GM23338 (cell line): ENCODE results near the gene TAF6L. TPM values are rescaled to one million over a fixed set of nuclear protein-coding genes. Genes with fewer than 3 reads are reported as not detected.

ENCODE experiments used
- ATAC-seq: fragments of 200-7000 bp; cut with Tn5 transposase; 3 replicates; pipeline ENCODE4 v1.9.1; 2020
- DNase-seq: peaks from one replicate; pipeline ENCODE4 v3.0.0-alpha.2; 2015; ENCODE audit warnings: low spot score
- H2AFZ ChIP-seq: fragments of 200-600 bp; sonication (generic); 2 replicates; pipeline ENCODE4 v1.8.0; 2016; ENCODE audit warnings: antibody characterized with exemption, mild to moderate bottlenecking, moderate library complexity
- H3F3A ChIP-seq: fragments of 200-600 bp; sonication (generic); replicated peaks from 2 replicates; pipeline ENCODE4 v1.8.0; 2017; ENCODE audit warnings: antibody characterized with exemption, mixed run types, low read depth
- H3K27ac ChIP-seq: fragments of 200-600 bp; sonication (generic); 2 replicates; pipeline ENCODE4 v1.6.1; 2016; ENCODE audit warnings: low read depth
- H3K27me3 ChIP-seq: fragments of 200-600 bp; sonication (generic); 2 replicates; pipeline ENCODE4 v1.8.0; 2016; ENCODE audit warnings: mild to moderate bottlenecking, mixed run types, moderate library complexity; ENCODE audit not compliant: insufficient read depth
- H3K36me3 ChIP-seq: fragments of 200-600 bp; sonication (generic); 2 replicates; pipeline ENCODE4 v1.8.0; 2016; ENCODE audit warnings: mild to moderate bottlenecking; ENCODE audit not compliant: insufficient read depth
- H3K4me1 ChIP-seq: fragments of 200-600 bp; sonication (generic); 2 replicates; pipeline ENCODE4 v1.8.0; 2016; ENCODE audit warnings: mild to moderate bottlenecking, moderate library complexity; ENCODE audit not compliant: insufficient read depth
- H3K4me2 ChIP-seq: fragments of 200-600 bp; sonication (generic); 2 replicates; pipeline ENCODE4 v1.7.1; 2017; ENCODE audit warnings: mixed run types
- H3K4me3 ChIP-seq: fragments of 200-600 bp; sonication (generic); 2 replicates; pipeline ENCODE4 v1.6.1; 2016; ENCODE audit warnings: mixed run types
- H3K79me2 ChIP-seq: fragments of 200-600 bp; sonication (generic); replicated peaks from 2 replicates; pipeline ENCODE4 v1.8.0; 2017; ENCODE audit warnings: mild to moderate bottlenecking; ENCODE audit not compliant: insufficient read depth
- H3K9me2 ChIP-seq: fragments of 200-600 bp; sonication (generic); 2 replicates; pipeline ENCODE4 v1.8.0; 2017; ENCODE audit not compliant: insufficient read depth
- H4K20me1 ChIP-seq: fragments of 200-600 bp; sonication (generic); replicated peaks from 2 replicates; pipeline ENCODE4 v1.8.0; 2017; ENCODE audit warnings: mild to moderate bottlenecking; ENCODE audit not compliant: insufficient read depth
- H3K27ac Mint-ChIP-seq: 2 replicates; pipeline ENCODE4 v1.8.0; 2020; ENCODE audit warnings: inconsistent platforms, mild to moderate bottlenecking, moderate library complexity, mixed read lengths
- H3K27me3 Mint-ChIP-seq: 3 replicates; pipeline ENCODE4 v1.8.0; 2022; ENCODE audit warnings: low read depth, mild to moderate bottlenecking, moderate library complexity, mixed read lengths, inconsistent platforms; ENCODE audit not compliant: insufficient read depth, poor library complexity
- H3K36me3 Mint-ChIP-seq: 3 replicates; pipeline ENCODE4 v1.8.0; 2021; ENCODE audit warnings: low read depth, mild to moderate bottlenecking, inconsistent platforms, moderate library complexity, mixed read lengths
- H3K4me1 Mint-ChIP-seq: 3 replicates; pipeline ENCODE4 v1.8.0; 2020; ENCODE audit warnings: mild to moderate bottlenecking, inconsistent platforms, mixed read lengths
- H3K4me3 Mint-ChIP-seq: 3 replicates; pipeline ENCODE4 v1.8.0; 2021; ENCODE audit warnings: moderate library complexity, mild to moderate bottlenecking, inconsistent platforms, mixed read lengths
- H3K9me3 Mint-ChIP-seq: 3 replicates; pipeline ENCODE4 v1.8.0; 2020; ENCODE audit warnings: moderate library complexity, mild to moderate bottlenecking, inconsistent platforms, mixed read lengths
- CREB1 ChIP-seq: fragments of 250-450 bp; sonication (Bioruptor Pico); IDR thresholded peaks from 2 replicates; pipeline ENCODE4 v1.5.0; 2020; ENCODE audit warnings: low read depth, mild to moderate bottlenecking, moderate library complexity
- EZH2phosphoT487 ChIP-seq: fragments of 200-600 bp; sonication (generic); IDR thresholded peaks from one replicate; pipeline ENCODE4 v1.8.1; 2018; ENCODE audit warnings: antibody characterized with exemption; ENCODE audit not compliant: unreplicated experiment
- JUNB ChIP-seq: IDR thresholded peaks from one replicate; pipeline ENCODE4 v1.6.1; 2016; ENCODE audit warnings: antibody characterized with exemption; ENCODE audit not compliant: unreplicated experiment
- POLR2AphosphoS5 ChIP-seq: IDR thresholded peaks from 2 replicates; pipeline ENCODE4 v1.6.1; 2016; ENCODE audit warnings: antibody characterized with exemption, low read depth
- STAT1 ChIP-seq: IDR thresholded peaks from one replicate; pipeline ENCODE4 v1.6.1; 2016; ENCODE audit warnings: antibody characterized with exemption; ENCODE audit not compliant: unreplicated experiment
- polyA plus RNA-seq: library from polyadenylated mRNA; unstranded; fragments of >200 nt; fragmentation: Nextera tagmentation; extraction: Ambion mirVana; gene quantifications from 2 replicates; pipeline ENCODE4 v1.2.1, GENCODE V29; 2016
- total RNA-seq: library from RNA; depleted of rRNA; stranded (reverse); fragments of >200 nt; shearing (Covaris generic); gene quantifications from 2 replicates; pipeline ENCODE4 v1.2.3, GENCODE V29; 2014
- TF ChIP-seq, protein P1 (sequence below): IDR thresholded peaks from 2 replicates; pipeline ENCODE4 v1.6.1; 2016; ENCODE audit warnings: antibody characterized with exemption
- TF ChIP-seq, protein P2 (sequence below): IDR thresholded peaks from one replicate; pipeline ENCODE4 v1.6.1; 2018; ENCODE audit warnings: antibody characterized with exemption; ENCODE audit not compliant: unreplicated experiment
- TF ChIP-seq, protein P3 (sequence below), 2 experiments: fragments of 200-600 bp in 1 of 2; sonication (generic) in 1 of 2; conservative IDR thresholded peaks; 2 replicates each; pipeline versions ENCODE4 v1.5.1 to v1.6.1; 2016 to 2017; ENCODE audit warnings: antibody characterized with exemption in 2 of 2, low read depth in 2 of 2, mild to moderate bottlenecking in 2 of 2, moderate library complexity in 1 of 2

Gene TAF6L
- total and polyA plus RNA-seq, 2 experiments from 2014 or later, result 21.8 to 30.6 TPM

DNA sequence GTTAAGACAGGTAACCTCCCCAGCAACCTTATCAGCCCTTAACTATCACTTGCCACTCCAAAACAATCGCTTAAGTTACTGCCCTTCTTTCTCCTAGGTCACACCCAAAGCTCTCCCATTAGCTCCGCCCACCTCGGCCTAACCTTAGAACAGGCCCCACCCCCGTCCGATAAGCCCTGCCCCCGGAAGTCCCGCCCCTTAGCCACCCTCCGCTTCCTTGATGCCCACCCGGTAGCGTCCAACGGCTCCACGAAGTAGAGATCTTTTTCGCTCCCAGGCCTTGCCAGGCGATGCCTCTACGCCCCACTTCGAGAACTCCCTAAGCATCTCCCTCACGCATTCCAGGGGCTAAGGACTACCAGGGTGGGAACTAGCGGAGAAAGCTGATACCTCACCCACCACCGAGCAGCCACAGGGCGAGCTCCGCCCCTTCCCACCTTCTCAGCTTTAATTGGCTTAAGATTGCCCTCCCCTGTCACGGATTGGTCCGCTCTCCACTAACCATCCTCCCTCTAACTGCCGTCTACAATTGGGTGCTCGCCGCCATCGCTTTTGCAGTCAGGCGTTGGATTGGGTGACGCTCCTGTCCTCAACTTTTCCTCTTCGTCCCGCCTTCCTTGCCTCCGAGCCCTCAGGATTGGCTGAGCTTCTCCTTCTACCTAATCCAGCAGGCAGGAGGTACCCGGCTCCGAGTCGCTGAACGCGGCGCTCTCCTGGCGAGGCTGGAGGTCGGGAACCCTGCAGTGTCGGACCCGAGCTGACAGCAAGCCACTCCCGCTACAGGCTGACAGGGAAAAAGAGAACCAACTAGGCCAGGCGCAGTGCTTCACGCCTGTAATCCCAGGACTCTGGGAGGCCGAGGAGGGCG is 17.2 kb upstream of the TAF6L start, which contains the start of gene ZBTB3:
Gene ZBTB3, minus strand, starts transcription at position 425 of the 868 bp plus-strand sequence. CDS start 496 bp downstream, outside the sequence.
- peaks cover 42% of the 10 kb centered on the region for H3F3A ChIP-seq
- peaks cover 2% of the 10 kb centered on the region; the same call in 1 of the 3 replicates for H3K9me3 Mint-ChIP-seq
- H3K27ac Mint-ChIP-seq, result peak within 1 kb of the TSS; percentile 97
- H3K4me3 Mint-ChIP-seq, result peak within 1 kb of the TSS; percentile 98
- H3K4me2 ChIP-seq, result peak within 1 kb of the TSS; percentile 71
- H3K36me3 Mint-ChIP-seq, result peaks cover 68% of the 10 kb centered on the region
- H3K79me2 ChIP-seq, result peaks cover 75% of the 10 kb centered on the region
- H3K27ac ChIP-seq, result peak within 1 kb of the TSS; percentile 86
- H3K27me3 ChIP-seq, result no peaks in the 10 kb centered on the region
- peak within 1 kb of the TSS; percentile 69 for H3K4me3 ChIP-seq
- TF ChIP-seq CREB1 (CRISPR knock-in tag) (peak; percentile 46; the same call in 1 of the 2 replicates), POLR2AphosphoS5 (peak; percentile 93), JUNB (no peak)
- TF ChIP-seq, protein P1, sequence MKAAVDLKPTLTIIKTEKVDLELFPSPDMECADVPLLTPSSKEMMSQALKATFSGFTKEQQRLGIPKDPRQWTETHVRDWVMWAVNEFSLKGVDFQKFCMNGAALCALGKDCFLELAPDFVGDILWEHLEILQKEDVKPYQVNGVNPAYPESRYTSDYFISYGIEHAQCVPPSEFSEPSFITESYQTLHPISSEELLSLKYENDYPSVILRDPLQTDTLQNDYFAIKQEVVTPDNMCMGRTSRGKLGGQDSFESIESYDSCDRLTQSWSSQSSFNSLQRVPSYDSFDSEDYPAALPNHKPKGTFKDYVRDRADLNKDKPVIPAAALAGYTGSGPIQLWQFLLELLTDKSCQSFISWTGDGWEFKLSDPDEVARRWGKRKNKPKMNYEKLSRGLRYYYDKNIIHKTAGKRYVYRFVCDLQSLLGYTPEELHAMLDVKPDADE, result peak; percentile 52
- H4K20me1 ChIP-seq, result peaks cover 39% of the 10 kb centered on the region
- peaks cover 30% of the 10 kb centered on the region for H3K4me1 ChIP-seq
- no peaks in the 10 kb centered on the region for H3K9me2 ChIP-seq
- peaks cover 25% of the 10 kb centered on the region for H3K4me1 Mint-ChIP-seq
- no peak within 1 kb of the TSS for H2AFZ ChIP-seq
- H3K36me3 ChIP-seq, result peaks cover 40% of the 10 kb centered on the region
- DNase-seq, result peak; percentile 100
- peak; percentile 91 for ATAC-seq
- H3K27me3 Mint-ChIP-seq, result peaks cover 19% of the 10 kb centered on the region

DNA sequence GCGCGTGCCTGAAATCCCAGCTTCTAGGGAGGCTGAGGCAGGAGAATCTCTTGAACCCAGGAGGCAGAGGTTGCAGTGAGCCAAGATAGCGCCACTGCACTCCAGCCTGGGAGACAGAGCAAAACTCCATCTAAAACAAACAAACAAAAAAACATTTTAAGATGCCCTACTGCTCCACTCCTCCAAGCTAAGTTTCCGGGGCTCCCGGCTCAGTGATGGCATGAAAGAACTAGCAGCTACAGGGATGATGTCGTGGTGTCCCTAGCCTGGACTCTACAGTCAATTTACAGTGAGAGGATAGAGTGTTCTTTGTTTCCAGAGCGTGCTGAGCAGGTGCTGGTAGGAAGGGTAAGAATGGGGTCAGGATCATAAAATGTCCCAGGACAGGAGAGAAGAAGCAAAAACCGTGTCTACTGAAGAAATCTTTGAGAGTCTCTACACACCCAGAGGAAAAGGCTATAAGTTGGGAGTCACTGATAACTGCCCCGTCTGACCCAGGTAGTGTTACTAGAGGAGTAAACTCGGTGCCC is 16.0 kb upstream of the TAF6L start:
- no peaks in the 10 kb centered on the region for H3K27me3 ChIP-seq
- H3K4me2 ChIP-seq, result peak overlapping the region; percentile 49
- H3K36me3 ChIP-seq, result peaks cover 33% of the 10 kb centered on the region
- peak overlapping the region; percentile 40 for H3K4me3 ChIP-seq
- peak overlapping the region; percentile 98 for H3K4me3 Mint-ChIP-seq
- peaks cover 63% of the 10 kb centered on the region for H3K79me2 ChIP-seq
- peaks cover 39% of the 10 kb centered on the region for H3F3A ChIP-seq
- peaks cover 36% of the 10 kb centered on the region for H3K4me1 ChIP-seq
- no peak for DNase-seq
- H2AFZ ChIP-seq, result no peak overlapping the region
- H3K4me1 Mint-ChIP-seq, result peaks cover 26% of the 10 kb centered on the region
- peaks cover 57% of the 10 kb centered on the region for H3K36me3 Mint-ChIP-seq
- H4K20me1 ChIP-seq, result peaks cover 29% of the 10 kb centered on the region
- peaks cover 15% of the 10 kb centered on the region for H3K27me3 Mint-ChIP-seq
- peaks cover 2% of the 10 kb centered on the region; the same call in 1 of the 3 replicates for H3K9me3 Mint-ChIP-seq
- peak overlapping the region; percentile 33 for H3K27ac ChIP-seq
- H3K27ac Mint-ChIP-seq, result peak overlapping the region; percentile 31; the same call in 1 of the 2 replicates
- no peak for ATAC-seq
- TF ChIP-seq STAT1 (no peak), EZH2phosphoT487 (no peak), POLR2AphosphoS5 (no peak), JUNB (no peak)
- TF ChIP-seq, protein P2, sequence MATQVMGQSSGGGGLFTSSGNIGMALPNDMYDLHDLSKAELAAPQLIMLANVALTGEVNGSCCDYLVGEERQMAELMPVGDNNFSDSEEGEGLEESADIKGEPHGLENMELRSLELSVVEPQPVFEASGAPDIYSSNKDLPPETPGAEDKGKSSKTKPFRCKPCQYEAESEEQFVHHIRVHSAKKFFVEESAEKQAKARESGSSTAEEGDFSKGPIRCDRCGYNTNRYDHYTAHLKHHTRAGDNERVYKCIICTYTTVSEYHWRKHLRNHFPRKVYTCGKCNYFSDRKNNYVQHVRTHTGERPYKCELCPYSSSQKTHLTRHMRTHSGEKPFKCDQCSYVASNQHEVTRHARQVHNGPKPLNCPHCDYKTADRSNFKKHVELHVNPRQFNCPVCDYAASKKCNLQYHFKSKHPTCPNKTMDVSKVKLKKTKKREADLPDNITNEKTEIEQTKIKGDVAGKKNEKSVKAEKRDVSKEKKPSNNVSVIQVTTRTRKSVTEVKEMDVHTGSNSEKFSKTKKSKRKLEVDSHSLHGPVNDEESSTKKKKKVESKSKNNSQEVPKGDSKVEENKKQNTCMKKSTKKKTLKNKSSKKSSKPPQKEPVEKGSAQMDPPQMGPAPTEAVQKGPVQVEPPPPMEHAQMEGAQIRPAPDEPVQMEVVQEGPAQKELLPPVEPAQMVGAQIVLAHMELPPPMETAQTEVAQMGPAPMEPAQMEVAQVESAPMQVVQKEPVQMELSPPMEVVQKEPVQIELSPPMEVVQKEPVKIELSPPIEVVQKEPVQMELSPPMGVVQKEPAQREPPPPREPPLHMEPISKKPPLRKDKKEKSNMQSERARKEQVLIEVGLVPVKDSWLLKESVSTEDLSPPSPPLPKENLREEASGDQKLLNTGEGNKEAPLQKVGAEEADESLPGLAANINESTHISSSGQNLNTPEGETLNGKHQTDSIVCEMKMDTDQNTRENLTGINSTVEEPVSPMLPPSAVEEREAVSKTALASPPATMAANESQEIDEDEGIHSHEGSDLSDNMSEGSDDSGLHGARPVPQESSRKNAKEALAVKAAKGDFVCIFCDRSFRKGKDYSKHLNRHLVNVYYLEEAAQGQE, result no peak
- TF ChIP-seq, protein P3, sequence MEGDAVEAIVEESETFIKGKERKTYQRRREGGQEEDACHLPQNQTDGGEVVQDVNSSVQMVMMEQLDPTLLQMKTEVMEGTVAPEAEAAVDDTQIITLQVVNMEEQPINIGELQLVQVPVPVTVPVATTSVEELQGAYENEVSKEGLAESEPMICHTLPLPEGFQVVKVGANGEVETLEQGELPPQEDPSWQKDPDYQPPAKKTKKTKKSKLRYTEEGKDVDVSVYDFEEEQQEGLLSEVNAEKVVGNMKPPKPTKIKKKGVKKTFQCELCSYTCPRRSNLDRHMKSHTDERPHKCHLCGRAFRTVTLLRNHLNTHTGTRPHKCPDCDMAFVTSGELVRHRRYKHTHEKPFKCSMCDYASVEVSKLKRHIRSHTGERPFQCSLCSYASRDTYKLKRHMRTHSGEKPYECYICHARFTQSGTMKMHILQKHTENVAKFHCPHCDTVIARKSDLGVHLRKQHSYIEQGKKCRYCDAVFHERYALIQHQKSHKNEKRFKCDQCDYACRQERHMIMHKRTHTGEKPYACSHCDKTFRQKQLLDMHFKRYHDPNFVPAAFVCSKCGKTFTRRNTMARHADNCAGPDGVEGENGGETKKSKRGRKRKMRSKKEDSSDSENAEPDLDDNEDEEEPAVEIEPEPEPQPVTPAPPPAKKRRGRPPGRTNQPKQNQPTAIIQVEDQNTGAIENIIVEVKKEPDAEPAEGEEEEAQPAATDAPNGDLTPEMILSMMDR (conservative IDR thresholded peaks at IDR 0.05; ENCODE audit: low read depth in 2 of 2), result no peak
- H3K9me2 ChIP-seq, result no peaks in the 10 kb centered on the region
